ENCODE data around the gene HIP1R. TPM values are rescaled to one million over a fixed set of nuclear protein-coding genes. Genes with fewer than 3 reads are reported as not detected.

Gene HIP1R
- total RNA-seq, 1 donor from 2014 or later = 28.2 TPM

- H3K4me1 ChIP-seq = peaks cover 29% of the 10 kb centered on the region
- H3K9me3 ChIP-seq = no peaks in the 10 kb centered on the region
- no peaks in the 10 kb centered on the region for H3K36me3 ChIP-seq
- no peaks in the 10 kb centered on the region for H3K27me3 ChIP-seq (ENCODE audit: low read depth)
- no peak for TF ChIP-seq CTCF (IDR thresholded peaks at IDR 0.05)
- peak overlapping the region; percentile 70 for H3K4me3 ChIP-seq
- ATAC-seq (peak; percentile 52 to 54), DNase-seq (peak; percentile 58)
- intact Hi-C loops (cut with DNase I) = no loop called here
- H3K27ac ChIP-seq = peak overlapping the region; percentile 81
These were observed 431 bp downstream of the HIP1R start for GRCh38 chr12:122835750-122836026.

- no peaks in the 10 kb centered on the region for H3K27me3 ChIP-seq (ENCODE audit: low read depth)
- no peaks in the 10 kb centered on the region for H3K9me3 ChIP-seq
- intact Hi-C loops (cut with DNase I) = no loop called here
- no peak for TF ChIP-seq CTCF (IDR thresholded peaks at IDR 0.05)
- ATAC-seq = peak; percentile 55 to 58
- peak overlapping the region; percentile 70 for H3K4me3 ChIP-seq
- peaks cover 32% of the 10 kb centered on the region for H3K4me1 ChIP-seq
- H3K27ac ChIP-seq = peak overlapping the region; percentile 81
- peak; percentile 55 for DNase-seq
- H3K36me3 ChIP-seq = no peaks in the 10 kb centered on the region
These were observed 1.0 kb downstream of the HIP1R start for GRCh38 chr12:122836027-122836921.

GRCh38 chr12:122837306-122838265 lies 2.3 kb downstream of the HIP1R start:
- peak; percentile 28 for DNase-seq
- ATAC-seq = no peak
- TF ChIP-seq CTCF (IDR thresholded peaks at IDR 0.05) = no peak
- Histone ChIP-seq H3K36me3 (no peaks in the 10 kb centered on the region), H3K27ac (peak overlapping the region; percentile 81), H3K9me3 (no peaks in the 10 kb centered on the region), H3K4me1 (peaks cover 39% of the 10 kb centered on the region), H3K4me3 (peak overlapping the region; percentile 70), H3K27me3 (ENCODE audit: low read depth) (no peaks in the 10 kb centered on the region)
- intact Hi-C loops (cut with DNase I) = no loop called here

GRCh38 chr12:122838841-122839240 lies 3.6 kb downstream of the HIP1R start:
- H3K4me3 ChIP-seq = no peak overlapping the region
- peaks cover 39% of the 10 kb centered on the region for H3K4me1 ChIP-seq
- DNase-seq (no peak), ATAC-seq (no peak)
- TF ChIP-seq CTCF (IDR thresholded peaks at IDR 0.05) = no peak
- H3K27ac ChIP-seq = no peak overlapping the region
- no peaks in the 10 kb centered on the region for H3K27me3 ChIP-seq (ENCODE audit: low read depth)
- intact Hi-C loops (cut with DNase I) = no loop called here
- no peaks in the 10 kb centered on the region for H3K36me3 ChIP-seq
- no peaks in the 10 kb centered on the region for H3K9me3 ChIP-seq

- Histone ChIP-seq H3K4me1 (peaks cover 30% of the 10 kb centered on the region), H3K4me3 (no peak overlapping the region), H3K27me3 (ENCODE audit: low read depth) (no peaks in the 10 kb centered on the region), H3K9me3 (no peaks in the 10 kb centered on the region), H3K27ac (no peak overlapping the region), H3K36me3 (no peaks in the 10 kb centered on the region)
- intact Hi-C loops (cut with DNase I) = no loop called here
- no peak for TF ChIP-seq CTCF (IDR thresholded peaks at IDR 0.05)
- ATAC-seq = no peak
- DNase-seq = no peak
These were observed 4.8 kb downstream of the HIP1R start for GRCh38 chr12:122839907-122840554.

Data from lower lobe of right lung (tissue), 2 donors.